ENCODE results near the gene PDCD4. TPM values are rescaled to one million over a fixed set of nuclear protein-coding genes. Genes with fewer than 3 reads are reported as not detected.

PDCD4 gene
- total RNA-seq, 1 donor, result 330 TPM

DNA sequence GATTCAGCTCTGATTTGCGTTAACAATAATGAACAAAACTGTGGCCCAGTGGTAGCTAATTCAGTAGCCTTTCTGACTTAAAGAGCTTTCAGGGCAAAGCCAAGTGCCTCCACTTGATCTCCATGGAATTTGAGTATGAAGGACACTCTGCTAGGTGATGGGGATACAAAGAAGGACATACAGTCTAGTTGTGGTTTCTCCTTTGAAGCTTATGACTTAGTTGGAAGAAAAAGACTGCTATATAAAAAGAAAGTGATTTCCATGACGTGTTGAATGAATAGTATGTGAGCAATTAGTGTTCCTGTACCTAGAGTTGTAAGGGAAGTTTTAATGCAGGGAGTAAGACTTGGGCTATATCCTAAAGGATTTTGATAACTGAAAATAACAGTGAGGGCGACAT, 8.3 kb downstream of the PDCD4 start:
- Histone ChIP-seq H3K9me3 (ENCODE audit: low read depth, low read length) (no peaks in the 10 kb centered on the region), H3K4me1 (ENCODE audit: insufficient read depth, low read length) (peaks cover 8% of the 10 kb centered on the region), H3K27me3 (ENCODE audit: insufficient read depth, low read length) (no peaks in the 10 kb centered on the region), H3K4me3 (ENCODE audit: low read length) (no peak overlapping the region)

DNA sequence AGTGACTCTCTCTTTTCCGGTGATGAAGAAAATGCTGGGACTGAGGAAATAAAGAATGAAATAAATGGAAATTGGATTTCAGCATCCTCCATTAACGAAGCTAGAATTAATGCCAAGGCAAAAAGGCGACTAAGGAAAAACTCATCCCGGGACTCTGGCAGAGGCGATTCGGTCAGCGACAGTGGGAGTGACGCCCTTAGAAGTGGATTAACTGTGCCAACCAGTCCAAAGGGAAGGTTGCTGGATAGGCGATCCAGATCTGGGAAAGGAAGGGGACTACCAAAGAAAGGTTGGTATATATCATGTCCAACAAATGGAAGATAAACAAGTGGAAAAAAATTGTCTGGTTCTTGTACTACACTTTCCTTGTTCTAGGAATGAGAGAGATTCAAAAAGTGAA, 9.5 kb downstream of the PDCD4 start:
- Histone ChIP-seq H3K27me3 (ENCODE audit: insufficient read depth, low read length) (no peaks in the 10 kb centered on the region), H3K9me3 (ENCODE audit: low read depth, low read length) (no peaks in the 10 kb centered on the region), H3K4me3 (ENCODE audit: low read length) (no peak overlapping the region), H3K4me1 (ENCODE audit: insufficient read depth, low read length) (peaks cover 4% of the 10 kb centered on the region)

DNA sequence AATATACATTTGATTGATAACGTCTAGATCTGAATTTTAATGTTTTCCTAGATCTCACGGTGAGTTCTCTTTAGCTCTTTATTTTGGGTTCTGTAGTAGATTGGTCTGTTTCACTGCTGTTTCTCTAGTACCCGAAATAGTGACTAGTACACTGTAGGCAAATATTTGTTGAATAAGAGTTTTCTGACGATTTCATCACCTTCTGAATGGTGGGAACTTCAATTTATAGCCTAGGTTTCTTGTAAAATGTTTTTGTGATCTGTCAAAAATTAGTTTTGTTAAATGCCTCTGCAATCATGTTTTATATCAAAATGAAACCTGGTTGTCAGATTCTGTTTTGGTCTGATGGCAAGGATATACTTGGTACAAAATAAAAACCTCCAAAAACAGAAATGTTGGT, 10.2 kb downstream of the PDCD4 start:
- Histone ChIP-seq H3K4me3 (ENCODE audit: low read length) (no peak overlapping the region), H3K27me3 (ENCODE audit: insufficient read depth, low read length) (no peaks in the 10 kb centered on the region), H3K4me1 (ENCODE audit: insufficient read depth, low read length) (peaks cover 4% of the 10 kb centered on the region), H3K9me3 (ENCODE audit: low read depth, low read length) (no peaks in the 10 kb centered on the region)

DNA sequence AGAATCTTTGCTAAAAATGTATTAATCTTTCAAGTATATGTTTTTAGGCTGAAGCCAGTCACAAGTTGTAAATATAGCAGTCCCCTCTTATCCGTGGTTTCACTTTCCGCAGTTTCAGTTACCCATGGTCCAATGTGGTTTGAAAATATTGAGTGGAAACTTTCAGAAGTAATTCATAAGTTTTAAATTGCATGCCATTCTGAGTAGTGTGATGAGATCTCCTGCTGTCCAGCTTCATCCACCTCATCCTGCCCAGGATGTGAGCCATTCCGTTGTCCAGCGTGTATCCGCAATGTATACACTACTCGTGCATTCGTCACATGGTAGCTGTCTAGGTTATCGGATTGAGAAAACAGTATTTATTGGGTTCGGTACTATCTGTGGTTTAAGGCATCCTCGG, 12.2 kb downstream of the PDCD4 start:
- H3K4me1 ChIP-seq (ENCODE audit: insufficient read depth, low read length), result peaks cover 4% of the 10 kb centered on the region
- H3K9me3 ChIP-seq (ENCODE audit: low read depth, low read length), result no peaks in the 10 kb centered on the region
- no peak overlapping the region for H3K4me3 ChIP-seq (ENCODE audit: low read length)
- H3K27me3 ChIP-seq (ENCODE audit: insufficient read depth, low read length), result no peaks in the 10 kb centered on the region

DNA sequence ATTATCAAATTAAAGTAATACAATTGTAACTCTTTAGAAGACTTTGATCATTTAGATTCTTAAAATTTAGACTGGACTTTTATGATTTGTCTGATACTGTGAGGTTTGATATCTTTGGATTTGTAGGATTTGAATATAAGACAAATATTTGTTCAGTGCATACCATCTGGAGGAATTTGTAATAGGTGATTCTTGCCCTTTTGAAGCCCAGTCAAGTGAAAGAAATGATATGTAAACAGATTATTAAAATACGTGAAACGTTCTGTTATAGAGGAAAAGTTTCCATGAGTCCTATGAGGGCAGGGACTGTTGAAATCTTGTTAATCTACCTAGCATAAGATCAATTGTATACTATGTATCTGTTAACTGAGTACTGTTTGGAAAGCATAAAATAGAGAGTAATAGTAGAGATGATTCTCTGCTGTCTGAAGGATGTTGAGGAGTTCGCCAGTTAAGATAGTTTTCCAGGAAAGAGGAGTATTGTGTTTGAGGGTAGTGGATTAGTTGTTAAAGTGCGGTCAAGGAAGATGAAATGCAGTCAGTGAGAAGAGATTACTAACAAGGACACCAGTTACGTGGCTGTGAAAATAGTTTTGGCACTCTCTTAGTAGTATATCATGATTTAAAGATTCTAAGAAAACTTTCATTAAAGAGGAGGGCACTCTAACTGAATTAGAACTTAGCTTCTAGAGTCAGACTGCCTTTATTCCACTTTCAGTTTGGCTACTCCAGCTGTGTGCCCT, 14.4 kb downstream of the PDCD4 start:
- Histone ChIP-seq H3K4me3 (ENCODE audit: low read length) (no peak overlapping the region), H3K9me3 (ENCODE audit: low read depth, low read length) (no peaks in the 10 kb centered on the region), H3K27me3 (ENCODE audit: insufficient read depth, low read length) (no peaks in the 10 kb centered on the region), H3K4me1 (ENCODE audit: insufficient read depth, low read length) (peaks cover 4% of the 10 kb centered on the region)

DNA sequence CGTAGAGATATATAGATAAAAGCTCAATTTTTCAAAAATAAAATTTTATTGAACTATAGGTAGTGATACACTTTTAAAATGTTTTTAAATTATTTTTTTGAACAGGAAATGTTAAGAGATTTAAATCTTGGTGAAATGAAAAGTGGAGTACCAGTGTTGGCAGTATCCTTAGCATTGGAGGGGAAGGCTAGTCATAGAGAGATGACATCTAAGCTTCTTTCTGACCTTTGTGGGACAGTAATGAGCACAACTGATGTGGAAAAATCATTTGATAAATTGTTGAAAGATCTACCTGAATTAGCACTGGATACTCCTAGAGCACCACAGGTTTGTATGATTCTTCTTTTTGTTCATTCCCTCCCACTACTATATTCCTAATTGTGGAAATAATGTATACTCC, 15.8 kb downstream of the PDCD4 start:
- Histone ChIP-seq H3K27me3 (ENCODE audit: insufficient read depth, low read length) (no peaks in the 10 kb centered on the region), H3K4me1 (ENCODE audit: insufficient read depth, low read length) (peaks cover 4% of the 10 kb centered on the region), H3K9me3 (ENCODE audit: low read depth, low read length) (no peaks in the 10 kb centered on the region), H3K4me3 (ENCODE audit: low read length) (no peak overlapping the region)

DNA sequence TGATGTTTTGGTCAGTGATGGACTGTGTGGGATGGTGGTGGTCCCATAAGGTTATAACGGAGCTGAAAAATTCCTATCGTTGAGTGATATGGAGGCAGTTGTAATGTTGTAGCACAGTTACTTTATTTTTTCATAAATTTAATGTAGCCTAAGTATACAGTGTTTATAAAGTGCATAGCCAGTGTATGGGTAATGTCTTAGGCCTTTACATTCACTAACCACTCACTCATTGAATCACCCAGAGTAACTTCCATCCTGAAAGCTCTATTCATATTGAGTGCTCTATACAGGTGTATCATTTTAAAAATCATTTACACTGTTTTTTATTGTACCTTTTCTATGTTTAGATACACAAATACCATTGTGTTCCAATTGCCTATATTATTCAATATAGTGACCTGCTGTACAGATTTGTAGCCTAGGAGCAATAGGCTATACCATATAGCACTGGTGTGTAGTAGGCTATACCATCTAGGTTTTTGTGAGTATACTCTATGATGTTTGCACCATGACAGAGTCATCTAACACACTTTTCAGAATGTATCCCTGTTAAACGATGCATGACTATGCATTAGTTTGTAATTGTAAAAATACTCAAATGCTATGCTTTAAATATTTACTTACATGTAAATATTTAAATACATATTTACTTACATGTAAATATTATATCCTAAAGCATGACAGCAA, 21.0 kb downstream of the PDCD4 start:
- Histone ChIP-seq H3K27me3 (ENCODE audit: insufficient read depth, low read length) (no peaks in the 10 kb centered on the region), H3K4me3 (ENCODE audit: low read length) (no peak overlapping the region), H3K9me3 (ENCODE audit: low read depth, low read length) (no peaks in the 10 kb centered on the region), H3K4me1 (ENCODE audit: insufficient read depth, low read length) (peaks cover 3% of the 10 kb centered on the region)

DNA sequence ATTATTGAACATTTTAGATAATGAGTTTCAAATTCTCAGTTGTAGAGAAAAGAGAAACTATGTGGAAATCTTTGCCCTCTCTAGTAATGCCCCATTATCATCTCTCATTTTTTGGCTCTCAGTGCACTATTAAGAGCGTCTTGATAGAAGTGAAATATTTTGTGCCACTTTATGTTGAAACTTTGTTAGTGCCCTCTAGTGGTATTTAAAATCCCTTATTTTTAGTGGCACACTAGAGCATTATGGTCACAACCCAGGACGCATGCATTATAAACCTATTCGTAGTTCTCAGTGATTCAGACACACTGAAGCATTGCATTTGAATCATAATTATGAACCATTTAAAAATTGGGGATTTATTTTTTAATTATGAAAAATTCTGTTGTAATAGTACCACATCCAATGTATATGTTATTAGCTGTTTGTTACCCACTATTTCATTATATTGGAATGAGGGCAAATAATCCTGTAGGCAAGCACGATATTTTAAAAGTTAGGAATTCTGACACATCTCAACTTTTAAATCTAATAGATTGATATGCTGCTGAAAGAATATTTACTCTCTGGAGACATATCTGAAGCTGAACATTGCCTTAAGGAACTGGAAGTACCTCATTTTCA, 21.9 kb downstream of the PDCD4 start:
- no peaks in the 10 kb centered on the region for H3K27me3 ChIP-seq (ENCODE audit: insufficient read depth, low read length)
- no peak overlapping the region for H3K4me3 ChIP-seq (ENCODE audit: low read length)
- H3K4me1 ChIP-seq (ENCODE audit: insufficient read depth, low read length), result peaks cover 3% of the 10 kb centered on the region
- no peaks in the 10 kb centered on the region for H3K9me3 ChIP-seq (ENCODE audit: low read depth, low read length)

DNA sequence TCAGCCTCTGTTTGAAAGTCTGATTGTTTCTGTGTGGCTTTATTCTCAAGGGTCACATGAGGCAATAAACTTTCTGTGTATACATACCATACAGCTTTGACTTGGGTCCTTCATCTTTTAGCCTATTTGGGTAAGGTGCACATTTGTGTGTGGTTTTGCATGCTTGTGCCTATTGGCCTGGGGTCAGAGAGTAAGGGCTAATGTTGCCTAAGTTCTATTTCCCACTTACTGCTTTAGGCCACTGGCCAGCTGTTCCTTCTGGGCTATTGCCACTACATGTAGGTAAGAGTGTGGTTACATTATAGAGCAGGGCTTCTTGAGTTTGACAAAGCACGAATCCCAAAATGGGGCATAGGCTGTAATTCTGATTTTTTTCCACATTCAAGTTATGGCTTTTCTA, 25.5 kb downstream of the PDCD4 start:
- no peaks in the 10 kb centered on the region for H3K27me3 ChIP-seq (ENCODE audit: insufficient read depth, low read length)
- peaks cover 3% of the 10 kb centered on the region for H3K4me1 ChIP-seq (ENCODE audit: insufficient read depth, low read length)
- H3K4me3 ChIP-seq (ENCODE audit: low read length), result no peak overlapping the region
- no peaks in the 10 kb centered on the region for H3K9me3 ChIP-seq (ENCODE audit: low read depth, low read length)

DNA sequence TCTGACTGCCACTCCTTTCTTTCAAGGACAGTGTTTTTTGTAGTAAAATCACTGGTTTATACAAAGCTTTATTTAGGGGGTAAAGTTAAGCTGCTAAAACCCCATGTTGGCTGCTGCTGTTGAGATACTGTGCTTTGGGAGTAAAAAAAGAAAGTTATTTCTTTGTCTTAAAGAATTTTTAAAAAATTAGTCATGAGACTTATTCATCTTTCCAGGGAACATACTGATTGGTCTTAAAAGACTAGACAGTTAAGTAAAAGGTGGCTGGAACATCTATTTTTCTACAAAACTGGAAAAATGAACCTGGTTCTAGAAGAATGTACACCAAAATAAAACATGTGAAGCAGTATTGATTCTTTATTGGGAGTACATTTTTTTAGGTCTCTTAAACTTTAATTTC, 26.7 kb downstream of the PDCD4 start:
- H3K27me3 ChIP-seq (ENCODE audit: insufficient read depth, low read length), result no peaks in the 10 kb centered on the region

DNA sequence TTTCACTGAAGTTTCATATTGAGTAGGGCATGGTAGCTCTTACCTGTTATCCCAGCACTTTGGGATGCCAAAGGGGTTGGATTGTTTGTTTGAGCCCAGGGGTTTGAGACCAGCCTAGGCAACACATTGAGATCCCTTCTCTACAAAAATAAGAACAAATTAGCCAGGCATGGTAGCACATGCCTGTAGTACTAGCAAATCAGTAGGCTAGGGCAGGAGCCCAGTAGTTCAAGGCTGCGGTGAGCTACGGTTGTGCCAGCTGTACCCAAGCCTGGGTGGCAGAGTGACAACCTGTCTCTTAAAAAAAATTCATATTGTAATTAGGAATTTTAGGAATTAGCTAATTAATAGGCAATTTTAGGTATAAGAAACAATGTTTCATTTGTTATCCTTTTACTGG, 29.3 kb downstream of the PDCD4 start:
- Histone ChIP-seq H3K4me3 (ENCODE audit: low read length) (no peak overlapping the region), H3K4me1 (ENCODE audit: insufficient read depth, low read length) (peaks cover 3% of the 10 kb centered on the region), H3K27me3 (ENCODE audit: insufficient read depth, low read length) (no peaks in the 10 kb centered on the region), H3K9me3 (ENCODE audit: low read depth, low read length) (no peaks in the 10 kb centered on the region)

More for the DNA sequence above, 26.7 kb downstream of the PDCD4 start:
- Histone ChIP-seq H3K4me1 (ENCODE audit: insufficient read depth, low read length) (peaks cover 3% of the 10 kb centered on the region), H3K9me3 (ENCODE audit: low read depth, low read length) (no peaks in the 10 kb centered on the region), H3K4me3 (ENCODE audit: low read length) (no peak overlapping the region)

DNA sequence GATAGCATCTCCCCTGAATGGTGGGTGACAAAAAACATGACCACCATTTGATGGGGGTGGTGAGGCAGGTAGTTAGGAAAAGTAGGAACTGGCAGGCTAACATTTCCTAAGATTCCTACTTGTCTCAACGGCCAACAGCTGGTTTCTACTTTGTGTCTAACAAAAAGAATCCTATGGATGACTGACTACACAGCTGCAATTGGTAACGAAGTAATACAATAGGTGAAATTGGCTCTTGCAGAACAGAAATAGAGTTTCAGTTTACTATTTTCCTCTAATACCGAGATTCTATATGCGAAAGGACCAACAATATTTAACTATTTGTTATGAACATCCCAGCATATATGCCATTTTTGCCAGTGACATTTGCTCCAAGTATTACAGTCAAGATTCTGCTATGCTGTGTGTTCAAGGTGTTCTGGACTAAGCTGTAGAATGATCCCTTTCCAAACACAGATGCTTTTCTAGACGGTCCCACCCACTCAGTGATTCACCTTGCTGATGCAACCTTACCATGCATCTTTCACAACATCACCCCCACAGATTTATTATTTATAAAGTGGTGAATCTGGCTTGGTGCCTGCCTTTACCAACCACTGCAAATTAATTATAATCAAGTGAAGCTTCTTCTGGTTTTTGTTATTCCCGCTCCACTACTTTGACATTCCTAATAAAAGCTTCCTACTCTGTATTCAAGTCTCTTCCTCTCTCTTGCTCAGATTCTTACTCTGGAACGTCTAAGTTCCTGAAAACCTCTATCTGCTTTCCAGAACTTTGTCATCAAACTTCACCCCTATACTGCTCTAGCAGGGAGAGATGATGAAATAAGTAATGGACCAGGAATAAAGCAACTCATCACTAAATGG, 30.5 kb downstream of the PDCD4 start:
- Histone ChIP-seq H3K4me3 (ENCODE audit: low read length) (no peak overlapping the region), H3K4me1 (ENCODE audit: insufficient read depth, low read length) (peaks cover 1% of the 10 kb centered on the region), H3K27me3 (ENCODE audit: insufficient read depth, low read length) (no peaks in the 10 kb centered on the region), H3K9me3 (ENCODE audit: low read depth, low read length) (no peaks in the 10 kb centered on the region)

DNA sequence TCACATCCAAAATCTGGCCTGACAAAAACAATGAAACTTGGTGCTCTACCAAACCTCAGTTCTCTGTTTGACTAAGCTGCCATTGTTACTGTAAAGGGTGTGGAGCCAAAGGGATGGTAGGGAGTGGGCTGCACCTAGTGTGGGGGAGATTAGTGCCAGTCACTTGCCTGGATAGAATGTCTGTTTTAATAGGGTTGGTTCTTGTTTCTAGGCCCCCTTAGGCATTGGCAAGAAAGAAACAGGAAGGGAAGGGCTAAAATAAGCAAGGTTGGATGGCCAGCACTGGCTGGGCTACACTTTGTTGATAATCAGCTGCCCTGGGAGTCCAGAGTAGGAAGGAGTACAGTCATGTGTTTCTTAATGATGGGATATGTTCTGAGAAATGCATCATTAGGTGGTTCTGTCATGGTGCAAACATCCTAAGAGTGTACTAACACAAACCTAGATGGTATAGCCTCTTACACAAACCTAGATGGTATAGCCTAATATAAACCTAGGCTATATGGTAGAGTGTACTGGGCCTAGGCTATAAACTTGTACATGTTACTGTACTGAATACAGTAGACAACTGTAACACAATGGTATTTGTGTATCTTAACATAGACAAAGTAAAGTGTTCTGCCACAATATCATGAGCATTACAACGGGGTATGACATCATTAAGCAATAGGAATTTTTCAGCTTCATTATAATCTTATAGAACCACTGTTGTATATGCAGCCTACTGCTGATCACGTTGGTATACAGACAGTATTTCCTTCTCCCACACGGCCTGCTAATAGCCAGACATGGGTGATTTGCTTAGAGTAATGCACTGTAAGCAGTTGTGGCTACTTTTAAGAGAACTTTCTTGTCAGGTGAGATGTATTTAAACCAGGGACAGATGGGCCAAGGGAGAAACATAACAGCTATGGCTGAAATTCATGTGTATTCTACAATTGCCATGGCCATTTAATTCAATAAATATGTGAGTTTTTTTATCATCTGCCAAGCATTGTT, 31.9 kb downstream of the PDCD4 start:
- H3K27me3 ChIP-seq (ENCODE audit: insufficient read depth, low read length), result no peaks in the 10 kb centered on the region
- H3K9me3 ChIP-seq (ENCODE audit: low read depth, low read length), result no peaks in the 10 kb centered on the region
- H3K4me3 ChIP-seq (ENCODE audit: low read length), result no peak overlapping the region
- H3K4me1 ChIP-seq (ENCODE audit: insufficient read depth, low read length), result no peaks in the 10 kb centered on the region

DNA sequence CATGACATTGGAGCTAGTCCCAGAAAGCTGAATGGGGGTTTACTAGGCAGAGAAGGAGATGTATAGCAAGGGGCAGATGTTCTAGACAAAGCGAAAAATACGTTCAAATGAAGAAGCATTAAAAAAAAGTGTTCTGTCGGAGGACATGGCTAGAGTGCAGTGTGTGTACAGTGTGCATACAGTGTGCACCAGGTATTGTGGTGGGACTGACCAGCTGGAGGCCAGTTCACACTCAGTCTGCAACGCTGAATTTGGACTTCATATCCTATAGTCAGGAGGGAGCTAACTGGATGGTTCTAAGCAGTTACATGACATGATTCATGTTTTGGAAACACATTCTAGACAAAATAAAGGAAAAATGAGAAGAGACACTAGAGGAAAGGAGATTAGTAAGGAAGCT, 38.4 kb downstream of the PDCD4 start:
- H3K4me3 ChIP-seq (ENCODE audit: low read length), result no peak overlapping the region
- no peaks in the 10 kb centered on the region for H3K9me3 ChIP-seq (ENCODE audit: low read depth, low read length)
- no peaks in the 10 kb centered on the region for H3K4me1 ChIP-seq (ENCODE audit: insufficient read depth, low read length)
- H3K27me3 ChIP-seq (ENCODE audit: insufficient read depth, low read length), result no peaks in the 10 kb centered on the region
